Gastroesophageal sphincter (tissue), 4 donors: Measurements from ENCODE around the gene C2CD4C. TPM values are rescaled to one million over a fixed set of nuclear protein-coding genes. Genes with fewer than 3 reads are reported as not detected.

Experiments
- ATAC-seq: fragments of 150-250 bp; one replicate; pipeline ENCODE4 v1.9.1; 2016; ENCODE audit warnings: mild to moderate bottlenecking, moderate library complexity
- H3K27ac ChIP-seq, 4 donors: fragments of 200-600 bp; sonication (generic) in 3 of 4; 1 replicate in 3 of 4; 2 replicates in 1 of 4; pipeline ENCODE4 v1.5.1; 2016 to 2019
- H3K27me3 ChIP-seq: fragments of 200-600 bp; sonication (generic); one replicate; pipeline ENCODE4 v1.5.1; 2019
- H3K36me3 ChIP-seq, 2 donors: fragments of 200-600 bp; sonication (generic); one replicate each; pipeline ENCODE4 v1.5.1; 2019; ENCODE audit warnings: control low read depth in 1 of 2
- H3K4me1 ChIP-seq, 3 donors: fragments of 200-600 bp; sonication (generic); 1 replicate in 2 of 3; 2 replicates in 1 of 3; pipeline ENCODE4 v1.5.1; 2016 to 2019; ENCODE audit warnings: control low read depth in 2 of 3
- H3K4me3 ChIP-seq, 2 donors: fragments of 200-600 bp; sonication (generic); one replicate each; pipeline ENCODE4 v1.5.1; 2019; ENCODE audit warnings: mild to moderate bottlenecking in 1 of 2, moderate library complexity in 1 of 2
- H3K9me3 ChIP-seq, 3 donors: fragments of 200-600 bp; sonication (generic); one replicate each; pipeline ENCODE4 v1.5.1; 2017 to 2019; ENCODE audit warnings: control low read depth in 2 of 3
- EP300 ChIP-seq: sonication (generic); formaldehyde crosslinking; IDR thresholded peaks from one replicate; pipeline ENCODE4 v1.6.1; 2017; ENCODE audit warnings: antibody characterized with exemption, mild to moderate bottlenecking
- POLR2A ChIP-seq, 2 donors: fragments of 450-650 bp; IDR thresholded peaks; one replicate each; pipeline ENCODE4 v1.6.1; 2017; ENCODE audit warnings: antibody characterized with exemption in 2 of 2, mild to moderate bottlenecking in 2 of 2, moderate library complexity in 1 of 2
- POLR2AphosphoS5 ChIP-seq: sonication (generic); formaldehyde crosslinking; IDR thresholded peaks from one replicate; pipeline ENCODE4 v1.6.1; 2017; ENCODE audit warnings: antibody characterized with exemption
- WGBS, 2 donors: methylation state at CpG; one replicate each; pipeline ENCODE4 v1.1.5; 2018; ENCODE audit warnings: low coverage in 1 of 2; 5-methylcytosine and 5-hydroxymethylcytosine counted together
- total RNA-seq, 4 donors: library from RNA; depleted of rRNA; stranded (reverse); fragments of >200 nt; gene quantifications; one replicate each; pipeline ENCODE4 v1.1.0, GENCODE V29; 2016
- TF ChIP-seq, protein P1 (sequence below), 4 experiments: fragments of 200-600 bp in 2 of 4; fragments of 450-650 bp in 2 of 4; sonication (generic) in 1 of 4; IDR thresholded peaks; one replicate each; pipeline ENCODE4 v1.5.1; 2017 to 2019; ENCODE audit warnings: antibody characterized with exemption in 4 of 4, mild to moderate bottlenecking in 2 of 4, moderate library complexity in 2 of 4

Gene C2CD4C
- total RNA-seq, 4 donors from 2014 or later, result 0.19 to 2.7 (median 0.67) TPM; not detected in 1

DNA sequence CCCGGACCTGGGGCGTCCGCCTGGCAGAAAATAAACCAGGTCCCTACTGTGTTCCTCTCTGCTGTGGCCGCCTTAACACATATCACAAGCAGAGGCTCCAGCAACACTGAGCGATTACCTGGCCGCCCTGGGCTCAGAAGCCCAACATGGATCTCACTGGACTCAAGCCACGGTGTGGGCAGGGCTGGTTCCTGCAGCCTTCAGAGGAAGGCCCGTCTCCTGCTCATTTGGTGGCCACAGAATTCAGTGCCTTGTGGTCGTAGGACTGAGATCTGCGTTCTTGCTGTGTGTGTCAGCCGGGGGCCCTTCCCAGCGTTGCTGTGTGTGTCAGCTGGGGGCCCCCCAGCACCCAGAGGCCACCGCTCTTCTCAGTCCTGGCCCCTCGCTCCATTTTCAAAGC is 30.2 kb downstream of the C2CD4C start:
- H3K27ac ChIP-seq, result no peak overlapping the region
- H3K27me3 ChIP-seq, result peaks cover 53% of the 10 kb centered on the region
- WGBS, 2 donors, result 86 to 90% methylated on average over 6 to 8 of the region's 14 CpGs
- H3K36me3 ChIP-seq, result no peaks in the 10 kb centered on the region
- no peak overlapping the region for H3K4me3 ChIP-seq
- ATAC-seq, result no peak
- no peaks in the 10 kb centered on the region for H3K9me3 ChIP-seq
- peaks cover 0 to 3% (median 0%) of the 10 kb centered on the region in 3 donors for H3K4me1 ChIP-seq
- TF ChIP-seq POLR2A (IDR thresholded peaks at IDR 0.05) (no peak), EP300 (no peak), POLR2AphosphoS5 (no peak)
- TF ChIP-seq, protein P1, sequence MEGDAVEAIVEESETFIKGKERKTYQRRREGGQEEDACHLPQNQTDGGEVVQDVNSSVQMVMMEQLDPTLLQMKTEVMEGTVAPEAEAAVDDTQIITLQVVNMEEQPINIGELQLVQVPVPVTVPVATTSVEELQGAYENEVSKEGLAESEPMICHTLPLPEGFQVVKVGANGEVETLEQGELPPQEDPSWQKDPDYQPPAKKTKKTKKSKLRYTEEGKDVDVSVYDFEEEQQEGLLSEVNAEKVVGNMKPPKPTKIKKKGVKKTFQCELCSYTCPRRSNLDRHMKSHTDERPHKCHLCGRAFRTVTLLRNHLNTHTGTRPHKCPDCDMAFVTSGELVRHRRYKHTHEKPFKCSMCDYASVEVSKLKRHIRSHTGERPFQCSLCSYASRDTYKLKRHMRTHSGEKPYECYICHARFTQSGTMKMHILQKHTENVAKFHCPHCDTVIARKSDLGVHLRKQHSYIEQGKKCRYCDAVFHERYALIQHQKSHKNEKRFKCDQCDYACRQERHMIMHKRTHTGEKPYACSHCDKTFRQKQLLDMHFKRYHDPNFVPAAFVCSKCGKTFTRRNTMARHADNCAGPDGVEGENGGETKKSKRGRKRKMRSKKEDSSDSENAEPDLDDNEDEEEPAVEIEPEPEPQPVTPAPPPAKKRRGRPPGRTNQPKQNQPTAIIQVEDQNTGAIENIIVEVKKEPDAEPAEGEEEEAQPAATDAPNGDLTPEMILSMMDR (IDR thresholded peaks at IDR 0.05), result no peak

DNA sequence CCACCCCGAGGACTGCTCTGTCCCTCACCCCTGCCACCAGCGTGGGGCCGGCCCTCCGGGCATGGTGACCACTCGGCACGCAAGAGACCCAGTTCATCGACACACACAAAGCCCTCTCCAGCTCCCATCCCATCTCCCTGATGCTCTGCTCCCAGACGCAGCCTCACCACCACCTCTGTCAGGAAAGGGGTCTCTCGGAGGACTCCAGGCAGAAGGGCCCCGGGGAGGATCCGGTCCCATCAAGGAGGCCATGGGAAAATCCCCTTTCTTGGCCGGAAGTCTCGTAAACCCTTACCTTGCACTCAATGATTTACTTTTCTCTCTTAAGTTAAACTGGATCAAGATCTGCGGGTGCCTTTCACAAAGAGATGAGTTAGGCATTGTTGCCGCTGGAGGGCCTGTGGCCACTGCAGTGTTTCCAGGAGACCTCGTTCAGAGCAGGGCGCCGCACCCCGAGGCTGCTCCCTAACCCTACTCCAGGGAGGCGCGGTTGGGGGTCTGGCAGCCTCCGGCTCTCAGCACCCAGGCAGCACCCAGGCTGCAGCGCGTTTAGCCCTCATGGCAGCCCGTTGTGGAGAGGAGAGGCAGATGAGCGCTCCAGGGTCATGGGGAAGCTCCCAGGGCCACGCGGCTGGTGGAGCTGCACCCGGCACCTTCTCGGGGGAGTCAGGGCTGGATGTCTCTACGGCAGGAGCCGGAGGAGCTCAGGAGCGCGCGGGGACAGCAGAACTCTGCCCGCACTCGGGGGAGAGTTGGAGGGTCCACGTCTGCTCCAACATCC is 31.0 kb downstream of the C2CD4C start:
- ATAC-seq, result no peak
- Histone ChIP-seq H3K4me3 (no peak overlapping the region), H3K4me1 (peaks cover 0 to under 1% (median 0%) of the 10 kb centered on the region in 3 donors), H3K27ac (no peak overlapping the region), H3K9me3 (no peaks in the 10 kb centered on the region), H3K27me3 (peaks cover 53% of the 10 kb centered on the region), H3K36me3 (no peaks in the 10 kb centered on the region)
- WGBS, 2 donors, result 0% methylated on average over 1 of the region's 38 CpGs; no CpG with 5 or more reads in 1 of the 2 donors
- TF ChIP-seq EP300 (no peak), POLR2A (IDR thresholded peaks at IDR 0.05) (no peak), POLR2AphosphoS5 (no peak)
- TF ChIP-seq, protein P1 (IDR thresholded peaks at IDR 0.05), result no peak

DNA sequence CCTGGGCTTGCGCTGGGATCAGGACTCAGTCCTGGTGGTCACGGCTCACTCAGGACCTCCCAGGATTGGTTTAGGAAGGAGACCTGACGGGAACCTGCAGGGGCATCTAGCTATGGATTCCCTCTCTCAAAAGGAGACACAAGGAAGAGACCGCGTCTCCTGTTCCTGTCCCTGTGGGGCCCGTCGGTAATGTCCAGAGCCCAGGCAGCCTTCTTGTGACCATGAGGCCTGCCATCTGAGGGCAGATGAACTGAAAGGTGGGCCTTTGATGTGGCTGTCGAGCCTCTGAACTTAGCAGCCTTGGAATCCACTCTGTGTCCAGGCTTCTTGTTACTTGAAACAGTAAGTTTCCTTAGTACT is 32.9 kb downstream of the C2CD4C start:
- H3K4me3 ChIP-seq, result no peak overlapping the region
- WGBS, 2 donors, result no CpG with 5 or more reads among the region's 8 CpGs
- H3K36me3 ChIP-seq, result no peaks in the 10 kb centered on the region
- H3K9me3 ChIP-seq, result no peaks in the 10 kb centered on the region
- no peak overlapping the region for H3K27ac ChIP-seq
- no peak for ATAC-seq
- TF ChIP-seq POLR2A (IDR thresholded peaks at IDR 0.05), result no peak
- no peak for TF ChIP-seq EP300
- TF ChIP-seq POLR2AphosphoS5, result no peak
- TF ChIP-seq, protein P1 (IDR thresholded peaks at IDR 0.05), result no peak
- H3K4me1 ChIP-seq, result peaks cover 0 to 15% (median 0%) of the 10 kb centered on the region in 3 donors
- H3K27me3 ChIP-seq, result peaks cover 61% of the 10 kb centered on the region

DNA sequence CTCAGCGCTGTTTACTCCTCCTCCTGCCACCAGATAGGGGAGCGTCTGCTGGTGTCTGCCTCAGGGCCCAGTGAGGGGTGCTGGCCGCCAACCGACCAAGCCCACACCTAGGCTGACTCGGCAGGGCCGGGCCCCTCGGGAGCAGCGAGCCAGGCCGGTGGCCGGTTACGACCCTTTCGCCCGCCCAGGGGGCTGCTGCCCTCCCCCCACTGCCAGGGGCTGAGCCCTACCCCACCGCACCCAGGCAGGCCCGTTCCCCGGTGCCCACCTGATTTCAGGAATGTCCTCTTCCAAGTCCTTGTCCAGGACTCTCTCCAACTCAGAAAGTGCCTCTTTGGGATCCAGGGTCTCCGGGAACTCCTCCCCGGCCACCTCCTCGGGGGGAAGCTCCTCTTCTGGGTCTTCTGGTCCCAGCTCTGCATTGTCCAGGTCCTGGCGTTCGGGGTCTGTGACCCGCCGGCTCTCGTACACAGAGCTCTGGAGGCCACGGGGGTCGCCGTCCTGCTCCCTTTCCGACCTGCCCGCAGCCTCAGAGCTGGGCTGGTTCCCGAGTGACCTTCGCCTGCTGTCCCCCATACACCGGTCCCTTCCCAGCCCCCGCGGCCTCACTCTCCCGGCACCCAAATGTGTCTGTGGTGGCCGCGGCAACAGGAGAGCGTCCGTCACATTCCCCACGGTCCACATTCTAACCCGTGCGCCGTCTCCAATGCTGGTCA is 33.4 kb downstream of the C2CD4C start:
- WGBS, 2 donors, result 68 to 80% methylated on average over 7 to 17 of the region's 43 CpGs
- no peak for ATAC-seq
- TF ChIP-seq POLR2A (IDR thresholded peaks at IDR 0.05) (no peak), EP300 (no peak), POLR2AphosphoS5 (no peak)
- TF ChIP-seq, protein P1 (IDR thresholded peaks at IDR 0.05), result no peak

More for the DNA sequence above, 33.4 kb downstream of the C2CD4C start:
- no peak overlapping the region for H3K27ac ChIP-seq
- H3K4me1 ChIP-seq, result peaks cover 0 to 15% (median 0%) of the 10 kb centered on the region in 3 donors
- no peaks in the 10 kb centered on the region for H3K9me3 ChIP-seq
- no peaks in the 10 kb centered on the region for H3K36me3 ChIP-seq
- peaks cover 66% of the 10 kb centered on the region for H3K27me3 ChIP-seq
- no peak overlapping the region for H3K4me3 ChIP-seq
